HFF-Myc (cell line): ENCODE measurements around the gene ZNF683.
"Not testable (repeated sequence)": the region's sequence is repeated elsewhere in the genome, so short reads cannot be mapped to it uniquely, and the experiment has no call there.

Experiments
- DNase-seq: peaks from one replicate; pipeline ENCODE4 v3.0.0-alpha.2; 2011; ENCODE audit warnings: low read depth; ENCODE audit errors: extremely low read depth
- H3K4me3 ChIP-seq: replicated peaks from 2 replicates; pipeline ENCODE4 v1.5.1; 2011; ENCODE audit warnings: low read depth, mild to moderate bottlenecking, control low read depth, low read length
- CTCF ChIP-seq: IDR thresholded peaks from 2 replicates; pipeline ENCODE4 v1.5.1; 2012; ENCODE audit warnings: mild to moderate bottlenecking, low read depth, low read length, control low read depth; ENCODE audit errors: missing control alignments

The ZNF683 gene

GRCh38 chr1:26337206-26337535, 35.4 kb downstream of the ZNF683 start:
- TF ChIP-seq CTCF: no peak
- no peak overlapping the region for H3K4me3 ChIP-seq
- no peak for DNase-seq

- DNase-seq: no peak
- peak overlapping the region; percentile 40 for H3K4me3 ChIP-seq
- TF ChIP-seq CTCF: no peak
These were observed 35.9 kb downstream of the ZNF683 start for GRCh38 chr1:26336477-26337205.

GRCh38 chr1:26335774-26336476, 36.6 kb downstream of the ZNF683 start:
- peak overlapping the region; percentile 40 for H3K4me3 ChIP-seq
- no peak for DNase-seq
- no peak for TF ChIP-seq CTCF

- H3K4me3 ChIP-seq, DNase-seq: not testable (repeated sequence)
These were observed 39.2 kb downstream of the ZNF683 start for GRCh38 chr1:26333312-26333711.

GRCh38 chr1:26330276-26330675, 42.3 kb downstream of the ZNF683 start:
- TF ChIP-seq CTCF: no peak
- DNase-seq: no peak
- no peak overlapping the region for H3K4me3 ChIP-seq

GRCh38 chr1:26329380-26329779, 43.2 kb downstream of the ZNF683 start:
- not testable (repeated sequence) for DNase-seq, H3K4me3 ChIP-seq

GRCh38 chr1:26328597-26328996, 44.0 kb downstream of the ZNF683 start:
- no peak for DNase-seq
- TF ChIP-seq CTCF: no peak
- no peak overlapping the region for H3K4me3 ChIP-seq

- H3K4me3 ChIP-seq: no peak overlapping the region
- no peak for TF ChIP-seq CTCF
- no peak for DNase-seq
These were observed 44.6 kb downstream of the ZNF683 start for GRCh38 chr1:26327956-26328362.
